NCI-H1417 (cell line): Measurements from ENCODE around the gene ERC1.

ENCODE experiments used
- DNase-seq, 3 experiments: peaks; one replicate each; lab custom pipeline; 2025; lab: John Stamatoyannopoulos, UW

Gene ERC1

GRCh38 chr12:1488908-1489381 is 497.9 kb downstream of the ERC1 start:
- no peak for DNase-seq

DNA sequence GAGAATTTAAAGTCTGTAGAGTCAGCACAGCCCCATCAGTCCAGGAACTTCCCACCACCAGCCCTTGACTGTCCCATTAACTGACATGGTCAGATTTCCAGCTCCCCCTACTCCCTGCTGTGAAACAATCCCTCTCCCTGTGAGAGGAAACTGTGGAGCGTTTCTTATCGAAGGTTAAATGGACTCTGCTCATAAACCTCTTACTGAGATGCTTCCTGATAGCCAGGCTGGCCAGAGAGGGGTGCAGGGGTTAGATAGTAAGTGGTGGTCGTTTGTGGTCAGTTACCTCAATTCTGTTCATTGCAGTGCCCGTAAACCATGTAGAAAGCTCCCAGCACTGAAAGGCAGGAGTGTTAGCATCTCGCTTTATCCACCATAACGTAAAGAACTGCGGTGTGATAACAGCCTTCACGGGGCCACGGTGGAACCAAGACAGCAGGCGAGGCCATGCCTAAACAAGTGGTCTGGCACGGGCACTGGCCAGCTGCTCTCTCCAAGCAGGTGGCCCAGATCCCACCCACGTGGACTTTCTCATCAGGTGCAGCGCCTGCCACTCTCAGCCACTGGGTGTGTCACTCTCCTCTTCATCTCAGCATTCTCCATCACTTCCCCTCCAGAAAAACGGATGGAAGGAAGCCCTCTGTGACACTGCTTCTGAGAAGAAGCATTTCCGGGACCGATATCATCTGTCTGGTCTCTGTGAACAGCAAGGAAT is 501.1 kb downstream of the ERC1 start:
- no peak for DNase-seq

GRCh38 chr12:1493781-1494565 is 502.9 kb downstream of the ERC1 start:
- DNase-seq: no peak

DNA sequence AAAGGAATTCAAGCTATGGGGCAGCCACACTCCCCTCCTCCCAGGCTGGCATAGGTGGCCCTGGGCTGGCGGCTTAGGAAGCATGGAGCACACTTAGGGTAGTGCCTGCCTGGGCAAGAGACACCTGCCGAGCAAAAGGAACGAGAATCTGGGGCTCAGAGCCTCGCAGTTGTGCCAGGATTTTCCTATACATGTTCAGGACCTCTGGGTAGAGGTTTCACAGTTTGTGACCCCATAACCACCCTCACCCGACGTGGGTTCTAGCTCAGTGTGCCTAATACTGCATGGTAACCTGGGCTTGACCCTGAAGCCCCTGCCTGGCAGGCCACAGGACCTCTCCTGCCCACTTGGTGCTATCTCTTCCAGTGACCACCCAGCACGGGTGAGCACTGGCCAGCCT is 503.8 kb downstream of the ERC1 start:
- DNase-seq: no peak

DNA sequence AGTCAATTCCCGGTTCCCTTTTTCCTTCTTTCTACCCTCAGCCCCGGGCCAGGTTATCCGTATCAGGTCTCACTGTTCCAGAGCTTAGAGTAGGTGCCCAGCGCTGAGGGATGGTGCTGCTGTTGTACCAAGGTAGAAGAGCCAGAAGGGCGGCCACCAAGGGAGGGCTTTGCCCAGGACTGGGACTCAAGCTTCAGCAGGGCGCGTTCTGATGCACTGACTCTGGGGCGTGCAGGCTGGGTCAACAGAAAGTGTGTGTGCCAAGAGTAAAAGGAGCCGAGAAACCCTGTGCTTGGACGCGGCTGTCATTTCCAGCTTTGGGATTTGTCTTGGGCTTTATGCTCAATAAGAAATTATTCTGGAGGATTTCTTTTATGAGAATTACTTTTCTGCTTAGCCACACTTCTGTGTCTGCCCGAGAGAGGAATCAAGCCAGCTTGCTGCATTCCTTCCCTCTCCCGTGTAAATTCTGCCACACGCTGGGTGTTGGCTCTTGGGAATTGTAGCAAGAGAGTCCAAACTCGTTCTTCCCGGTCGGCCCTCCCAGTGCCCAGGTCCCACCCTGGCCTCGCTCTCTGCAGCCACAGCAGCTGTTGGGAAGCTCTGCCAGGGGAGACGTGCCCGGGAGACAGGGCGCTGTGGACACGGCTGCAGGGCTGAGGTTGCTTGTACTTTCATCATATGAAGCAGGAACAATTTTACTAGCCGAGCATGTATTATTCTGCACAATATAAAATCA is 505.3 kb downstream of the ERC1 start:
- no peak for DNase-seq

DNA sequence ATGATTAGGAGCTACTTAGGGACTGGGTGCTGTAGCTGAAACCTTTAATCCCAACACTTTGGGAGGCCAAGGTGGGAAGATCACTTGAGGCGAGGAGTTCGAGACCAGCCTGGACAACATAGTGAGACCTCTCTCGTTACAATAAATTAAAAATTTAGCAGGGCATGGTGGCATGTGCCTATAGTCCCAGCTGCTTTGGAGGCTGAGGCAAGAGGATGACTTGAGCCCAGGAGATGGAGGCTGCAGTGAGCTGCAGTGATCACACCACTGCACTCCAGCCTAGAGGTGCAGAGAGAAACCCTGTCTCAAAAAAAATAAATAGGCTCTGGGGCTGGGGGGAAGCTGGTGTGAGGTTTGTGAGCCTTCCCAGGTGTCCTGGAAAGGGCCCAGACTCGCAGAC is 506.1 kb downstream of the ERC1 start:
- DNase-seq: no peak

- no peak for DNase-seq
Observed at GRCh38 chr12:1498199-1498740, 507.2 kb downstream of the ERC1 start.

GRCh38 chr12:1499351-1499750 is 508.3 kb downstream of the ERC1 start:
- no peak for DNase-seq

GRCh38 chr12:1500095-1500801 is 509.2 kb downstream of the ERC1 start:
- DNase-seq: no peak

DNA sequence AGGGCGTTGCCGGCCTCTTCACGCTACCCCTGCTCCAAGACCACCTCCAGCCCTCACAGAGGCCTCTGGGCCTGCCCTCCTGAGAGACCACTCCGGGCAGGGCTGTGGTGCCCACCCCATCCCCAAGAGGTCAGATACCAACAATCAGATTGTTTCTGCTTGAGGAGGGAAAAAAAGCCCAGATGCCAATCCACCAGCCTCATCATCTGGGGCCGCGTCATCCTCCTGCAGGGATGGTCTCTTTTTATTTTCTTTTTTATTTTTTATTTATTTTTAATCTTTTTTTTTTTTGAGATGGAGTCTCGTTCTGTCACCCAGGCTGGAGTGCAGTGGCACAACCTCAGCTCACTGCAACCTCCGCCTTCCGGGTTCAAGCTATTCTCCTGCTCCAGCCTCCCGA is 510.0 kb downstream of the ERC1 start:
- no peak for DNase-seq

DNA sequence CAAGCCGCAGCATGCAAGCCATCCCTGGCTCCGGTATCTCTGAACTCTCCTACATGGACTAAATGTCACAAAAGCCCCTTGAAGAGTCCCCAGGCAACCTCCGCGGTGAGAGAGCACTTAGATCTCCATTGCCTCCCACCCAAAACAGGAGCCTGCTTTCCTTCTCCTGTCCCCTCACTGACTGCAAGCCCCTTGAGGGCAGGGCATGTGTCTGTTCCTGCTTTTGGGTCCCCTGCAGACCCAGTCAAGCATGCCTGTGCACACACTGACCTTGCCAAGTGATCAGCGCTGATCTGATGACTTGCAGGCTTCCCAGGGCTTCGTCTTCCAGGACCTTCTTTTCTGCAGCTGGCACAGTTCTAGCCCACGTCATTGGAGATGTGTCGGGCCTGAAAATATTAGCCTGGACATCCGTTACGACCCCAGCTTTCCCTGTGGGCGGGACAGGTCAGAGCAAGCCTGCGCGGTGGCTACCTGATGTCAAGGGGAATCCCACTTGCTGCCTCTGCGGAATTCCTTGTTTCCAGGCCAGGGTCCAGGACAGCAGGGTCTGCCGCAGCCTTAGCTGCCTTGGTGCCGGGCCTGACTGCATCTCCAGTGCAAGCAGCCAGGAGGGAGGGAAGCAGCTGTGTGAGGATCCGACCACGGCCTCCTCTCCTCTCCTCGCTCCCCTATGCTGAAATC is 510.8 kb downstream of the ERC1 start:
- DNase-seq: no peak

DNA sequence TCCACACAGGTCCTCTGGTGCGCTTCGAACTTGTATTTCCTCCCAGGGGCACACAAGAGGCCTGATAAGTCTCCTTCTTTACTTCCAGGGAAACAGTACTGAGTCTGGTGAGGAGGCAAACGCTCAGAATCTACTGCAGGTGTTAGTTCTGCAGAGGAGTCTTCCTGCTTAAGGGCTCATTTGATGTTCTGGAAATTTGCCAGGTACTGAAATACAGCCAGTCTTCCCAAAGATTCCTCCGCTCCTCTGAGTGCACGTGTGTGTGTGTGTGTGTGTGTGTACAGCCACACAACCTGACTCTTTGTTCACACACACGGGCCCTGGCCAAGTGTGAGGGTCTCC is 511.3 kb downstream of the ERC1 start:
- DNase-seq: peak in 2 of 3 experiments; percentile 23 to 31

DNA sequence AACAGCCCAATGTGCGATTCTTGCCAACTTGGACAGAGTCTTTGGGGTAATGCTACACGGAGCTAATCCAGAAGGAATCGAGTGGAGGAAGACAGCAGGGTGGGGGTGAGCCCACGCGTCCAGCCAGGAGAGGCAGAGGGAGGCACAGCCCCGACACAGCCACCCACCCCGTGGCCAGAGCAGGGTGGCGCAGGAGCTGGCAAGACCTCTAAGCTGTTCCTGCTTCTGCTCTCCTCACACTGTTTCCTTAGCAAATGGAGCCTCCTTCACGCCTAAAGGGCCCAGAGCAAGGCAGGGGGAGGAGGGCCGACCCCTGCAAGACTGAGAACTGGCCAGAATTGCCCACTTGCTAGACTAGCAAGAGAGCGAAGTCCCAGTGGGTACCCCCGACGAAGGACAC is 511.8 kb downstream of the ERC1 start:
- no peak for DNase-seq

DNA sequence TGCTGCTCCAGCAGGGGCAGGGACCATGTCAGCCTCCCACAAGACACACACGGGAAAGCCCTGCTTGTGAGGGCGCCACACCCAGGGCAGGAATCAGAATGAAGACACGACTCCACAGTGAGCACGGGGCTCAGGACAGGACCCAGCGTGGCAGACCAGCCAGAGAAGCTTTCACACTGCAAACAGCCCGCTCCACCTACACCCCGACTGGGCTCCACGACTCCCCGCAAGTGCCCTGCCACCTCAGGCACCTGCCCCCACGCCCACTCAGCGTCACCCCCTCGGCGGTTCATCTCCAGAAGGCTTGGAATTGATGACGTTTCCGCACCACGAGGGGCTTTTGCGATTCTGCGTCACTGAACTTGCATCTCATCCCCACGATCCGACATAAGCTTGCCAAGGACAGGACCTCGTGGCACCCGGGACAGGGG is 512.3 kb downstream of the ERC1 start:
- DNase-seq: no peak

DNA sequence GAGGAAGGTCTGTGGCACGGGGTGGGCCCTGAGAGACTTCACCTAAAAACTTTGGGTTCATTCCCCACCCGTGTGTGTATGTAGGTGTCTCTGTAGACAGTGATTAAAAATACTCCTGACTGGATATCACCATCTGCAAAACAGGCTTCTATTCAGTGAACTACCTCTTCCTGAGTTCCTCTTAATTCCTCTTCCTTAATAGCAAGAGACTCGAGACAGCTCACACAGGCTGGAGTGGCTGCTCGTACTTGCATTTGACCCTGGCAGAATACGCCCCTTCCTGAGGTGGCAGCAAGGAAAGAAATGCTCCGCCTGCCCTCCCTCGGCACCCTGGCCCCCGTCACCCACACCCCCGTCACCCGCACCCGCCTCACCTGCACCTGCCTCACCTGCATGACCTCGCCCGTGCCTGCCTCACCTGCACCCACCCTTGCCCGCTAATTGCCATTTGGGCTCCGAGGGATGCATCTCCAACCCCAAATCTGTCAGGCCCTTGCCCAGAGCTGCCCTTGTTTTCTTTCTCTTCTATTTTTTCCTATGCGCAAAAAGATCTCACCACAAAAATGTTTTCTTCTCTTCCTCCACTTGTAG is 513.4 kb downstream of the ERC1 start:
- DNase-seq: peak in 2 of 3 experiments; percentile 17 to 40

DNA sequence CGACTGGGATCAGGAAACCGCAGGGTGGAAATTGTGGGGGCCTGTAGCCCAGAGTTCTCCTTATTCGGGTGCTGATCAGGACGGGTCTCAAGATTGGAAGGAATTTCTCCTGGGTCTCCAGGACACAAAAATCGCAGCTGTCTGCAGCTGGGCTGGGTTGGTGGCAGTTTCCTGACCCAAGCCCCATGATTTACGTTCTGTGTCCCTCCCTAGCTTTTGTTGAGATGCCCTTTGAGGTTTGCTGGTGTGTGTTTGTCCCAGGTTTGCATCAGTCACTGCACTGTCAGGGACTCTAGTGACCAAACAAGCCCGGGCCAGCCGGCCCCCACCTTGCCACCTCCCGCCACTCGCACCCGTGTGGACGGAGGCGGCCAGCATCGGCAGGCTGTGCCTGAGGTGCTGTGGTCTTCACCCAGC is 513.9 kb downstream of the ERC1 start:
- no peak for DNase-seq

DNA sequence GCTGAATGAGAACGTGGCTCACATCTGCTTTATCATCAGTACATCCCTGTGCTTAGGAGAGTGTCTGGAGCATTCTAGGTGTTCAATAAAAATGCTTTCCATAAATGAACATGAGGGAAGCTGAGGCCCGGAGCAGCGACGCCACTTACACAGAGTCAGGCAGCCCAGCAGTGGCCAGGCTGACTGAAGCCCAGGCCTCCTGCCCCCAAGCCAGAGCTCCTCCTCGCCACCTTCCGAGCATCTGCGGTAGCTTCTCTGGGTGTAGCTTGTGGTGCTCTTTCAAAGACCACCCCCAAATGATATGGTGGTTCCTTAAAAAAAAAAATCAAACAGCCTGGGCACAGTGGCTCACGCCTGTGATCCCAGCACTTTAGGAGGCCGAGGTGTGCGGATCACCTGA is 514.6 kb downstream of the ERC1 start:
- no peak for DNase-seq

- no peak for DNase-seq
Observed at GRCh38 chr12:1507308-1507707, 516.3 kb downstream of the ERC1 start.

DNA sequence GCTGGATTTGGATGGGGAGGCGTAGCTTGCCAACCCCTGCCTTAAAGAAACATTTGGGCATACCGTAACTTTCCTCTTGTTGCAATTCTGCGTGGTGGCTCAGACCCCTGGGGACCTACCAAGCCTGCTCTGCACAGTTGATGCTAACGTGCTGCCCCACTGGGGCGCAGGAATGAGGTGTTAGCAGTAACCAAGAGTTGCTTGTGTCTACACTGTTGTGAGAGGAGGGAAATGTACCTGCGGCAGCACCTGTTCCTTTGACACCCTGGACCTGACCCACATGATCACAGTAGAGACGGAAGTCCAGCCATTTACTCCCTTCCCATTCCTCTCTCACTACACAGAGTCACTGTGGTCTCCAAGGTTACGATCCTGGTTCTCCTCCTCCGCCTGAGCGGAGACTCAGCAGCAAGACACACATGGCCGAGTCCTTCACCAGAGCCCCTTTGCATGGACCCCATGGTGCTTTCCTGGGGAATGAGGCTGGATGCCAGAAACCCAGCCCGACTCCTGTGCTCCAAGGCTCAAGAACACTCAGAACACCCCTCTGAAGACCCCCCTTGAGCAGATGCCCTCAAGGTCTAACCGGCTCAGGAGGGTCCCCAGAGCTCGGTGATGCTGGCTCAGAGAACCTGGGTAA is 518.5 kb downstream of the ERC1 start:
- no peak for DNase-seq

DNA sequence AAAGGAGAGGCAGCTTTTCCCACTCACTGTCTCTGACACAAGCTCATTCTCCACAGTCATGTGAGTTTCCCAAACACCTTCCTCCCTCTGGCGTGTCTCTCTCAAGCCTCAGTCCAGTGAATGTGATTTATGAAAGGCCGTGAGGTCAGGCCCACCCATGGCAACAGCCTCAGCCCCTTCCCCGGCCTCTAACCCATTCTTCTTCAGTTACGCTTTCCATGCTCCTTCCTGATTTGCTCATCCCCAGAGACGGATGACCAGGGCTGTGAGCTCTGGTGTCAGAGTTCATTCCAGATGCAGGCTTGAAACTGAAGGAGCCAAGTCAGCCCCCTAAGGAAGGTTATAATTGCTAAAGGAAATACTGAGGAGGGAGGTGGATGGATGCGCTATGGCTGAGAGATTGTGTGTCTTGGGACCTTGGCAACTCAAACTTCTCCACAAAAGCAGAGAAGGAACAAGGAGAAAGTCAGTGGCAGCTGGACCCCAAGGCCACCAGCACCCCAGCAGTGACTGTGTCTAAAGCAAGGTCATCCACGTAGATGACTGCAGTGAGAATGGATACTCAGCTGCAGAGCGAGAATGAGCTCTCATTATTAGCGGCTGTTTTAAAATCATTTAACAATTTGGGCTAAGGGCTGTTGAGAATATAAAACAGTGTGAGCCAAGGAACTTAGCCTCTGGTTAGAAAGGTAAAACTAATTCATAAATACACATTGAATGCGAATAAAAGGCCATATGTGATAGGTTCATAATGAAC is 519.2 kb downstream of the ERC1 start:
- DNase-seq: no peak
